Type B pancreatic cell (in vitro differentiated cells): ENCODE results near the gene ISG20. TPM values are rescaled to one million over a fixed set of nuclear protein-coding genes. Genes with fewer than 3 reads are reported as not detected.

Source experiments
- DNase-seq: peaks from one replicate; pipeline ENCODE4 v3.0.0; 2021; ENCODE audit warnings: mixed read lengths; ENCODE audit not compliant: unreplicated experiment; ENCODE audit errors: extremely low spot score
- H3K27ac Mint-ChIP-seq: 2 replicates; pipeline ENCODE4 v1.8.0; 2021; ENCODE audit warnings: mild to moderate bottlenecking, mixed read lengths
- H3K27me3 Mint-ChIP-seq: 2 replicates; pipeline ENCODE4 v1.8.0; 2021; ENCODE audit warnings: mixed read lengths
- H3K36me3 Mint-ChIP-seq: 2 replicates; pipeline ENCODE4 v1.8.0; 2021; ENCODE audit warnings: mixed read lengths
- H3K4me1 Mint-ChIP-seq: one replicate; pipeline ENCODE4 v1.8.0; 2021; ENCODE audit warnings: mixed read lengths; ENCODE audit not compliant: unreplicated experiment
- H3K4me3 Mint-ChIP-seq: 2 replicates; pipeline ENCODE4 v1.8.0; 2021; ENCODE audit warnings: mild to moderate bottlenecking, mixed read lengths
- H3K9me3 Mint-ChIP-seq: 2 replicates; pipeline ENCODE4 v1.8.0; 2021; ENCODE audit warnings: mixed read lengths
- CTCF ChIP-seq: fragments of 200-600 bp; sonication (generic); conservative IDR thresholded peaks from 2 replicates; pipeline ENCODE4 v1.5.0; 2021; ENCODE audit warnings: antibody characterized with exemption, mild to moderate bottlenecking
- total RNA-seq: library from RNA; stranded (reverse); gene quantifications from 2 replicates; pipeline ENCODE4 v1.2.1, GENCODE V29; 2021; ENCODE audit warnings: low replicate concordance

ISG20 gene
- total RNA-seq, 1 donor from 2014 or later, result 4.9 TPM

GRCh38 chr15:88696254-88696653, 57.4 kb downstream of the ISG20 start:
- H3K27me3 Mint-ChIP-seq, result peaks cover 25% of the 10 kb centered on the region
- no peak overlapping the region for H3K4me3 Mint-ChIP-seq
- TF ChIP-seq CTCF, result no peak
- no peaks in the 10 kb centered on the region for H3K9me3 Mint-ChIP-seq
- peaks cover 3% of the 10 kb centered on the region for H3K4me1 Mint-ChIP-seq
- no peak for DNase-seq
- H3K27ac Mint-ChIP-seq, result no peak overlapping the region
- no peaks in the 10 kb centered on the region for H3K36me3 Mint-ChIP-seq

- no peak overlapping the region for H3K4me3 Mint-ChIP-seq
- no peak for DNase-seq
- H3K4me1 Mint-ChIP-seq, result peaks cover 3% of the 10 kb centered on the region
- H3K36me3 Mint-ChIP-seq, result no peaks in the 10 kb centered on the region
- peaks cover 31% of the 10 kb centered on the region for H3K27me3 Mint-ChIP-seq
- no peak for TF ChIP-seq CTCF
- H3K27ac Mint-ChIP-seq, result no peak overlapping the region
- no peaks in the 10 kb centered on the region for H3K9me3 Mint-ChIP-seq
Observed at GRCh38 chr15:88697276-88697675, 58.5 kb downstream of the ISG20 start.

GRCh38 chr15:88699861-88700260, 61.0 kb downstream of the ISG20 start:
- no peak for TF ChIP-seq CTCF
- no peak for DNase-seq
- no peaks in the 10 kb centered on the region for H3K36me3 Mint-ChIP-seq
- H3K27ac Mint-ChIP-seq, result no peak overlapping the region
- H3K27me3 Mint-ChIP-seq, result peaks cover 53% of the 10 kb centered on the region
- no peak overlapping the region for H3K4me3 Mint-ChIP-seq
- no peaks in the 10 kb centered on the region for H3K9me3 Mint-ChIP-seq
- H3K4me1 Mint-ChIP-seq, result peaks cover 3% of the 10 kb centered on the region

- H3K27ac Mint-ChIP-seq, result no peak overlapping the region
- H3K27me3 Mint-ChIP-seq, result peaks cover 56% of the 10 kb centered on the region
- H3K36me3 Mint-ChIP-seq, result no peaks in the 10 kb centered on the region
- no peaks in the 10 kb centered on the region for H3K9me3 Mint-ChIP-seq
- TF ChIP-seq CTCF, result no peak
- no peak for DNase-seq
- no peak overlapping the region for H3K4me3 Mint-ChIP-seq
- peaks cover 4% of the 10 kb centered on the region for H3K4me1 Mint-ChIP-seq
Observed at GRCh38 chr15:88700716-88701115, 61.9 kb downstream of the ISG20 start.

- Mint-ChIP-seq H3K27me3 (peaks cover 64% of the 10 kb centered on the region), H3K4me3 (no peak overlapping the region), H3K36me3 (no peaks in the 10 kb centered on the region), H3K27ac (no peak overlapping the region), H3K9me3 (no peaks in the 10 kb centered on the region), H3K4me1 (peaks cover 5% of the 10 kb centered on the region)
- TF ChIP-seq CTCF, result peak; percentile 59
- no peak for DNase-seq
Observed at GRCh38 chr15:88701561-88702095, 62.8 kb downstream of the ISG20 start.

GRCh38 chr15:88702983-88703382, 64.2 kb downstream of the ISG20 start:
- peaks cover 66% of the 10 kb centered on the region for H3K27me3 Mint-ChIP-seq

More at GRCh38 chr15:88702983-88703382, 64.2 kb downstream of the ISG20 start:
- Mint-ChIP-seq H3K4me3 (no peak overlapping the region), H3K36me3 (no peaks in the 10 kb centered on the region), H3K4me1 (peaks cover 5% of the 10 kb centered on the region), H3K27ac (no peak overlapping the region), H3K9me3 (no peaks in the 10 kb centered on the region)
- TF ChIP-seq CTCF, result no peak
- no peak for DNase-seq
